ENCODE data around the gene ZNF772. TPM values are rescaled to one million over a fixed set of nuclear protein-coding genes. Genes with fewer than 3 reads are reported as not detected.
A peak's percentile ranks its signal among the peaks of the same experiment; 100 is the strongest.

Gene ZNF772
- total RNA-seq, 1 experiment from 2014 or later: 6.2 TPM

DNA sequence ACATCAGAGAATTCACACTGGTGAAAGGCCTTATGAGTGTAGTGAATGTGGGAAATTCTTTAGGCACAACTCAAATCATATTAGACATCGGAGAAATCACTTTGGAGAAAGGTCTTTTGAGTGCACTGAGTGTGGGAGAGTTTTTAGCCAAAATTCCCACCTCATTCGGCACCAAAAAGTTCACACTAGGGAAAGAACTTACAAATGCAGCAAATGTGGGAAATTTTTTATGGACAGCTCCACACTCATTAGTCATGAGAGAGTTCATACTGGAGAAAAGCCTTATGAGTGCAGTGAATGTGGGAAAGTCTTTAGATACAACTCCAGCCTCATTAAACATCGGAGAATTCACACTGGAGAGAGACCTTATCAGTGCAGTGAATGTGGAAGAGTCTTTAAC, 56.3 kb downstream of the ZNF772 start:
- in situ Hi-C loops (cut with HindIII; ENCODE audit: low pct_unique_long_range_greater_than_20kb, low sequenced_read_pairs): no loop called here
- ATAC-seq: no peak
- Histone ChIP-seq H3K36me3 (ENCODE audit: control insufficient read depth, insufficient read depth, low read length) (0 out of 2 replicates have a peak, but pooled peaks cover 2% of the 10 kb centered on the region), H3K4me1 (ENCODE audit: control insufficient read depth, insufficient read depth, low read length) (no peaks in the 10 kb centered on the region), H3K4me3 (ENCODE audit: low read depth in 2 of 2, low read length in 2 of 2) (no peak overlapping the region), H3K27me3 (ENCODE audit: control insufficient read depth, insufficient read depth, low read length) (no peaks in the 10 kb centered on the region), H3K27ac (ENCODE audit: low read length) (no peak overlapping the region), H3K9me3 (ENCODE audit: control insufficient read depth, insufficient read depth, low read depth, low read length) (peaks cover 27% of the 10 kb centered on the region)
- no peak for DNase-seq (ENCODE audit: low read depth, low spot score)
- TF ChIP-seq, protein P1, sequence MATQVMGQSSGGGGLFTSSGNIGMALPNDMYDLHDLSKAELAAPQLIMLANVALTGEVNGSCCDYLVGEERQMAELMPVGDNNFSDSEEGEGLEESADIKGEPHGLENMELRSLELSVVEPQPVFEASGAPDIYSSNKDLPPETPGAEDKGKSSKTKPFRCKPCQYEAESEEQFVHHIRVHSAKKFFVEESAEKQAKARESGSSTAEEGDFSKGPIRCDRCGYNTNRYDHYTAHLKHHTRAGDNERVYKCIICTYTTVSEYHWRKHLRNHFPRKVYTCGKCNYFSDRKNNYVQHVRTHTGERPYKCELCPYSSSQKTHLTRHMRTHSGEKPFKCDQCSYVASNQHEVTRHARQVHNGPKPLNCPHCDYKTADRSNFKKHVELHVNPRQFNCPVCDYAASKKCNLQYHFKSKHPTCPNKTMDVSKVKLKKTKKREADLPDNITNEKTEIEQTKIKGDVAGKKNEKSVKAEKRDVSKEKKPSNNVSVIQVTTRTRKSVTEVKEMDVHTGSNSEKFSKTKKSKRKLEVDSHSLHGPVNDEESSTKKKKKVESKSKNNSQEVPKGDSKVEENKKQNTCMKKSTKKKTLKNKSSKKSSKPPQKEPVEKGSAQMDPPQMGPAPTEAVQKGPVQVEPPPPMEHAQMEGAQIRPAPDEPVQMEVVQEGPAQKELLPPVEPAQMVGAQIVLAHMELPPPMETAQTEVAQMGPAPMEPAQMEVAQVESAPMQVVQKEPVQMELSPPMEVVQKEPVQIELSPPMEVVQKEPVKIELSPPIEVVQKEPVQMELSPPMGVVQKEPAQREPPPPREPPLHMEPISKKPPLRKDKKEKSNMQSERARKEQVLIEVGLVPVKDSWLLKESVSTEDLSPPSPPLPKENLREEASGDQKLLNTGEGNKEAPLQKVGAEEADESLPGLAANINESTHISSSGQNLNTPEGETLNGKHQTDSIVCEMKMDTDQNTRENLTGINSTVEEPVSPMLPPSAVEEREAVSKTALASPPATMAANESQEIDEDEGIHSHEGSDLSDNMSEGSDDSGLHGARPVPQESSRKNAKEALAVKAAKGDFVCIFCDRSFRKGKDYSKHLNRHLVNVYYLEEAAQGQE (IDR thresholded peaks at IDR 0.05; ENCODE audit: insufficient read depth in 1 of 2, low read depth in 2 of 2, low read length in 1 of 2): no peak
- TF ChIP-seq SIN3A (IDR thresholded peaks at IDR 0.05; ENCODE audit: borderline replicate concordance, insufficient read depth, low read depth, low read length) (no peak), POLR2AphosphoS5 (IDR thresholded peaks at IDR 0.05; ENCODE audit: low read depth, low read length) (no peak)
- ChIA-PET CTCF (no interaction called here), POLR2A (no interaction called here)
- TSS peak; percentile 28 for BruUV-seq (replicated peaks)
- intact Hi-C loops (cut with micrococcal nuclease; ENCODE audit: unreplicated experiment): no loop called here

- CTCF ChIA-PET: no interaction called here
- Histone ChIP-seq H3K4me1 (ENCODE audit: control insufficient read depth, insufficient read depth, low read length) (no peaks in the 10 kb centered on the region), H3K27ac (ENCODE audit: low read length) (no peak overlapping the region), H3K36me3 (ENCODE audit: control insufficient read depth, insufficient read depth, low read length) (0 out of 2 replicates have a peak, but pooled peaks cover 2% of the 10 kb centered on the region), H3K4me3 (ENCODE audit: low read depth in 2 of 2, low read length in 2 of 2) (no peak overlapping the region), H3K27me3 (ENCODE audit: control insufficient read depth, insufficient read depth, low read length) (no peaks in the 10 kb centered on the region), H3K9me3 (ENCODE audit: control insufficient read depth, insufficient read depth, low read depth, low read length) (peaks cover 27% of the 10 kb centered on the region)
- POLR2A ChIA-PET: no interaction called here
- TF ChIP-seq TCF7L2 (IDR thresholded peaks at IDR 0.05; ENCODE audit: low read depth, low read length): no peak
- TF ChIP-seq, protein P1 (IDR thresholded peaks at IDR 0.05; ENCODE audit: insufficient read depth in 1 of 2, low read depth in 2 of 2, low read length in 1 of 2): no peak
- TF ChIP-seq, protein P2, sequence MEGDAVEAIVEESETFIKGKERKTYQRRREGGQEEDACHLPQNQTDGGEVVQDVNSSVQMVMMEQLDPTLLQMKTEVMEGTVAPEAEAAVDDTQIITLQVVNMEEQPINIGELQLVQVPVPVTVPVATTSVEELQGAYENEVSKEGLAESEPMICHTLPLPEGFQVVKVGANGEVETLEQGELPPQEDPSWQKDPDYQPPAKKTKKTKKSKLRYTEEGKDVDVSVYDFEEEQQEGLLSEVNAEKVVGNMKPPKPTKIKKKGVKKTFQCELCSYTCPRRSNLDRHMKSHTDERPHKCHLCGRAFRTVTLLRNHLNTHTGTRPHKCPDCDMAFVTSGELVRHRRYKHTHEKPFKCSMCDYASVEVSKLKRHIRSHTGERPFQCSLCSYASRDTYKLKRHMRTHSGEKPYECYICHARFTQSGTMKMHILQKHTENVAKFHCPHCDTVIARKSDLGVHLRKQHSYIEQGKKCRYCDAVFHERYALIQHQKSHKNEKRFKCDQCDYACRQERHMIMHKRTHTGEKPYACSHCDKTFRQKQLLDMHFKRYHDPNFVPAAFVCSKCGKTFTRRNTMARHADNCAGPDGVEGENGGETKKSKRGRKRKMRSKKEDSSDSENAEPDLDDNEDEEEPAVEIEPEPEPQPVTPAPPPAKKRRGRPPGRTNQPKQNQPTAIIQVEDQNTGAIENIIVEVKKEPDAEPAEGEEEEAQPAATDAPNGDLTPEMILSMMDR (IDR thresholded peaks at IDR 0.05): no peak
- no peak for TF ChIP-seq SIN3A (IDR thresholded peaks at IDR 0.05; ENCODE audit: borderline replicate concordance, insufficient read depth, low read depth, low read length)
- TF ChIP-seq POLR2AphosphoS5 (IDR thresholded peaks at IDR 0.05; ENCODE audit: low read depth, low read length): no peak
- no TSS peak for BruUV-seq (replicated peaks)
- ATAC-seq: no peak
- in situ Hi-C loops (cut with HindIII; ENCODE audit: low pct_unique_long_range_greater_than_20kb, low sequenced_read_pairs) (no loop called here), intact Hi-C loops (cut with micrococcal nuclease; ENCODE audit: unreplicated experiment) (no loop called here)
- no peak for DNase-seq (ENCODE audit: low read depth, low spot score)
Measured at GRCh38 chr19:57419439-57419838, 57.9 kb downstream of the ZNF772 start.

Other genes starting within 250 kb of the ZNF772 start
- gene AURKC, start 246.5 kb downstream of the ZNF772 start, total RNA-seq (2021; ENCODE audit: unreplicated experiment): 3.2 TPM
- gene ZNF805, start 236.9 kb downstream of the ZNF772 start, total RNA-seq (2021; ENCODE audit: unreplicated experiment): 16.8 TPM
- gene ZNF460, start 197.1 kb downstream of the ZNF772 start, total RNA-seq (2021; ENCODE audit: unreplicated experiment): 76.3 TPM
- 10.8 TPM for gene ZNF543, start 157.1 kb downstream of the ZNF772 start, total RNA-seq (2021; ENCODE audit: unreplicated experiment)
- 10.8 TPM for gene ZNF304, start 126.3 kb downstream of the ZNF772 start, total RNA-seq (2021; ENCODE audit: unreplicated experiment)
- 15.1 TPM for gene TRAPPC2B, start 114.0 kb downstream of the ZNF772 start, total RNA-seq (2021; ENCODE audit: unreplicated experiment)
- gene ZNF547, start 114.0 kb downstream of the ZNF772 start, total RNA-seq (2021; ENCODE audit: unreplicated experiment): 4.1 TPM
- 14.7 TPM for gene ZNF548, start 87.7 kb downstream of the ZNF772 start, total RNA-seq (2021; ENCODE audit: unreplicated experiment)
- 9.2 TPM for gene ZNF17, start 66.4 kb downstream of the ZNF772 start, total RNA-seq (2021; ENCODE audit: unreplicated experiment)
- 21.3 TPM for gene ZNF749, start 42.2 kb downstream of the ZNF772 start, total RNA-seq (2021; ENCODE audit: unreplicated experiment)
- gene VN1R1, start 20.4 kb downstream of the ZNF772 start, total RNA-seq (2021; ENCODE audit: unreplicated experiment): 0.18 TPM
- 14.0 TPM for gene ZNF419, start 10.2 kb upstream of the ZNF772 start, total RNA-seq (2021; ENCODE audit: unreplicated experiment)
- 10.2 TPM for gene ZNF773, start 22.4 kb upstream of the ZNF772 start, total RNA-seq (2021; ENCODE audit: unreplicated experiment)
- not detected for gene ZNF549, start 49.8 kb upstream of the ZNF772 start, total RNA-seq (2021; ENCODE audit: unreplicated experiment)
- 15.1 TPM for gene ZNF550, start 82.3 kb upstream of the ZNF772 start, total RNA-seq (2021; ENCODE audit: unreplicated experiment)
- gene ZNF416, start 101.3 kb upstream of the ZNF772 start, total RNA-seq (2021; ENCODE audit: unreplicated experiment): 8.7 TPM
- gene ZIK1, start 106.6 kb upstream of the ZNF772 start, total RNA-seq (2021; ENCODE audit: unreplicated experiment): not detected
- 8.9 TPM for gene ZNF530, start 122.3 kb upstream of the ZNF772 start, total RNA-seq (2021; ENCODE audit: unreplicated experiment)
- 18.9 TPM for gene ZNF134, start 136.7 kb upstream of the ZNF772 start, total RNA-seq (2021; ENCODE audit: unreplicated experiment)
- gene ZNF211, start 155.6 kb upstream of the ZNF772 start, total RNA-seq (2021; ENCODE audit: unreplicated experiment): 13.9 TPM
- not detected for gene ZSCAN4, start 191.4 kb upstream of the ZNF772 start, total RNA-seq (2021; ENCODE audit: unreplicated experiment)
- 11.0 TPM for gene ZNF551, start 204.4 kb upstream of the ZNF772 start, total RNA-seq (2021; ENCODE audit: unreplicated experiment)
- gene ZNF154, start 231.6 kb upstream of the ZNF772 start, total RNA-seq (2021; ENCODE audit: unreplicated experiment): not detected

Data from Panc1 (cell line).